A549 treated with dexamethasone at 1 μM for 4 hours (cell line): ENCODE data around the gene GINM1. TPM values are rescaled to one million over a fixed set of nuclear protein-coding genes. Genes with fewer than 3 reads are reported as not detected.

ENCODE experiments used
- total RNA-seq: library from RNA; stranded (reverse); fragments of 200-300 nt; extraction: Qiagen RNA extraction; gene quantifications from 5 replicates; pipeline ENCODE4 v1.2.3, GENCODE V29; 2022

The GINM1 gene, protein sequence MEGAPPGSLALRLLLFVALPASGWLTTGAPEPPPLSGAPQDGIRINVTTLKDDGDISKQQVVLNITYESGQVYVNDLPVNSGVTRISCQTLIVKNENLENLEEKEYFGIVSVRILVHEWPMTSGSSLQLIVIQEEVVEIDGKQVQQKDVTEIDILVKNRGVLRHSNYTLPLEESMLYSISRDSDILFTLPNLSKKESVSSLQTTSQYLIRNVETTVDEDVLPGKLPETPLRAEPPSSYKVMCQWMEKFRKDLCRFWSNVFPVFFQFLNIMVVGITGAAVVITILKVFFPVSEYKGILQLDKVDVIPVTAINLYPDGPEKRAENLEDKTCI
- total RNA-seq = 24.3 to 29.4 TPM (median 26.2 TPM) in 5 replicates

DNA sequence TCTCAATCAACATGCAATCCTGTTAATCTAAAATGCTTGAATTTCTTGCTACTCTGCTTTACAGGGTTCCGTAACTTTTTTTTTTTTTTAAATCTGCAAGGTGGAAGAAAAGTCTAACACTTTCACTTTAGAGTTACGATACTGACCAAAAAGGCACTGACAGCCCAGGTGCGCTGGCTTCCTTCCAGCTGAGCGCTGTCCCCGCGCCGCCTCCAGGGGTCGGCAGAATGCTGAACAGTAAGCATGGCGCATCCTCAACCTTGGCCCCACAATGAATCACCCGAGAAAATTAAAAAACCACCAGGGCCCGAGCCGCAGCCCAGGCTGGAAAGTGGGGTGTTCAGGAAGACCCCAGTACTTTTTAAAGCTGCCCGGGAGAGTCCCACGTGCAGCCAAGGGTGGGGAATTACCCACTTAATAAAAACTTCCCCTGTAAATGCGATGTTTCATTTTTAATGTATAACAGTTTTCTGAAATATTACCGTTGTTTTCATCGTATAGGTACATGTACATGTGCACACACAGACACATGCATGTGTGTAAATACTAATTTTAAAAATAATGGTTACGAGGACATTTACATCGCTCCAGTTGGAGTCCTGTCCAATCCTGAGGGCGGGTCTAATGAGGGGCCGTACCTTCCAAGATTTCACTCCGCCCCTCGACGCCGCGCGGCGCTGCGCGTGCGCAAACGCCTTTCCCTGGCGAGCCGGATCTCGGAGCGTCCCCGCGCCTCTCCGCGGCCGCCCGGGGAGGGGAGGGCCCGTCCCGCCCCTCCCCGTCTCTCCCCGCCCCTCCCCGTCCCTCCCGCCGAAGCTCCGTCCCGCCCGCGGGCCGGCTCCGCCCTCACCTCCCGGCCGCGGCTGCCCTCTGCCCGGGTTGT, at the start of gene GINM1:
Gene GINM1 (plus strand): TSS at position 849 of the 883 bp plus-strand sequence. CDS start 40 bp downstream, outside the sequence.

DNA sequence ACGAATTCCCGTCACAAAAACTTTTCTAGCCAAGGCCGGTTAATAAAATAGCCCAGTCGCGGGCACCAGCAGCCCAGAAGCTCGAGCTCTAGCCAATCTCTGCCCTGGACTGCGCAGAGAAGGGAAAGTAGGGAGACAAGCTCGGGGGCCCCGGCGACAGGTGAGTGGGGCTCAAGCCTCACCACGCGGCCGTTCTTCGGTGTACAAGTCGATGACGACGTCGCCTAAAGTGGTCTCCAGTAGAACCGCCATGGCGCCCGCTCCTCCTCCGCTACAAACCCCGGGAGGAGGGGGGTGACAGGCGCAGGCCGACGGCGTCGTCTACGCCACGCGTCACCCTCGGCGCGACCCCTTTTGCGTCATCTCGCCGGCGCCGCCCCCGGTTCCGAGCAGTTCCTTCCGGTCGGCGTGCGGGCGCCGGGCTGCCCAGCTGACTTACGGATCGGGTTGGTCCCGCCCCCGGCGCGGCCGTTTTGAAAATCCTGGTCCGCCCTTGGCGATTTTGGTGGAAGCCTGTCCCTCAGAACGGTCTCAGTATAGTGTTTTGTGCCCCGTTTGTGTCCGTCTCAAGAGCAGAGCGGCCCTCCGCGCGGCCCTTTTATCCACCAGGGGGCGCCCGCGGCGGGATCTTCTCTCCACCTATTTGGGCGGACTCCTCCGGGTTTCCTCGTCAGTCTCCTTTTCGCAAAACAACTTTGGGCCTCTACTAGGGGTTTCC, 20.3 kb upstream of the GINM1 start, which contains the start of gene PPIL4:
Gene PPIL4 (minus strand): TSS at position 290 of the 718 bp plus-strand sequence. CDS start 38 bp downstream, at position 252.

Other genes starting within 250 kb of the GINM1 start
- 27.0 to 33.9 TPM (median 31.7 TPM) in 5 replicates for gene TAB2, start 248.7 kb upstream of the GINM1 start, total RNA-seq
- not detected in 5 replicates for gene SUMO4, start 166.1 kb upstream of the GINM1 start, total RNA-seq
- 0.02 to 0.21 TPM (median 0.06 TPM) in 5 replicates for gene ZC3H12D, start 81.4 kb upstream of the GINM1 start, total RNA-seq
- 12.6 to 19.4 TPM (median 15.4 TPM) in 5 replicates for gene PPIL4, start 20.3 kb upstream of the GINM1 start, total RNA-seq
- 9.6 to 13.8 TPM (median 12.3 TPM) in 5 replicates for gene KATNA1, start 82.3 kb downstream of the GINM1 start, total RNA-seq
- 5.8 to 10.9 TPM (median 9.8 TPM) in 5 replicates for gene LATS1, start 151.7 kb downstream of the GINM1 start, total RNA-seq
- gene NUP43, start 180.2 kb downstream of the GINM1 start, total RNA-seq = 11.2 to 18.8 TPM (median 16.2 TPM) in 5 replicates
- gene PCMT1, start 183.4 kb downstream of the GINM1 start, total RNA-seq = 87.2 to 97.0 TPM (median 88.6 TPM) in 5 replicates